ENCODE results near the gene DLGAP4. TPM values are rescaled to one million over a fixed set of nuclear protein-coding genes. Genes with fewer than 3 reads are reported as not detected.

The DLGAP4 gene
- total and polyA plus RNA-seq, 2 of the 13 experiments (the other 11 are each of a cell fraction or from before 2014, with no cell fraction given): 15.2 to 26.7 TPM

DNA sequence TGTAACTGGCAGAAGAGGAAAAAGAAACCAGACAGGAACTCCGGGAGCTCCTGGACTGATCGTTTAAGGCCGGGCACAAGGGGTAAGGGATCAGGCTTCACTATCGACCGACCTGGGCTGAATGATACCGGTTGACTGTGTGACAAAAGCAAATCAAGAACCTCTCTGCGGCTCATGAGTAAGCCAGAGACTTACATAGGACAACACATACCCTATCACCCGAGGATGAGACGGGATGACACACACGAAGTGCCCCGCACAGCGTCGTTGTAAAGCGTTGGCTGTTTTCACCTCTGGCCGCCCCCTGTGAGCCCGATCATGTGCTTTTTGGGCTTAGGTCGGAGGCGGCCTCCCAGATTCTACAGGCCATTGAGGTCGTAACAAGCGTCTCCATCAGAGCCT lies 266.6 kb downstream of the DLGAP4 start (continued):
- TF ChIP-seq, protein P1, sequence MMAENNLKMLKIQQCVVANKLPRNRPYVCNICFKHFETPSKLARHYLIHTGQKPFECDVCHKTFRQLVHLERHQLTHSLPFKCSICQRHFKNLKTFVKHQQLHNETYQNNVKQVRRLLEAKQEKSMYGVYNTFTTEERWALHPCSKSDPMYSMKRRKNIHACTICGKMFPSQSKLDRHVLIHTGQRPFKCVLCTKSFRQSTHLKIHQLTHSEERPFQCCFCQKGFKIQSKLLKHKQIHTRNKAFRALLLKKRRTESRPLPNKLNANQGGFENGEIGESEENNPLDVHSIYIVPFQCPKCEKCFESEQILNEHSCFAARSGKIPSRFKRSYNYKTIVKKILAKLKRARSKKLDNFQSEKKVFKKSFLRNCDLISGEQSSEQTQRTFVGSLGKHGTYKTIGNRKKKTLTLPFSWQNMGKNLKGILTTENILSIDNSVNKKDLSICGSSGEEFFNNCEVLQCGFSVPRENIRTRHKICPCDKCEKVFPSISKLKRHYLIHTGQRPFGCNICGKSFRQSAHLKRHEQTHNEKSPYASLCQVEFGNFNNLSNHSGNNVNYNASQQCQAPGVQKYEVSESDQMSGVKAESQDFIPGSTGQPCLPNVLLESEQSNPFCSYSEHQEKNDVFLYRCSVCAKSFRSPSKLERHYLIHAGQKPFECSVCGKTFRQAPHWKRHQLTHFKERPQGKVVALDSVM (CRISPR knock-in tag; IDR thresholded peaks at IDR 0.05): no peak
- no peak for TF ChIP-seq SPEN (CRISPR knock-in tag; IDR thresholded peaks at IDR 0.05; ENCODE audit: low read depth)
- TF ChIP-seq, protein P2, sequence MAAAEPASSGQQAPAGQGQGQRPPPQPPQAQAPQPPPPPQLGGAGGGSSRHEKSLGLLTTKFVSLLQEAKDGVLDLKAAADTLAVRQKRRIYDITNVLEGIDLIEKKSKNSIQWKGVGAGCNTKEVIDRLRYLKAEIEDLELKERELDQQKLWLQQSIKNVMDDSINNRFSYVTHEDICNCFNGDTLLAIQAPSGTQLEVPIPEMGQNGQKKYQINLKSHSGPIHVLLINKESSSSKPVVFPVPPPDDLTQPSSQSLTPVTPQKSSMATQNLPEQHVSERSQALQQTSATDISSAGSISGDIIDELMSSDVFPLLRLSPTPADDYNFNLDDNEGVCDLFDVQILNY (CRISPR knock-in tag; conservative IDR thresholded peaks at IDR 0.05): no peak
- TF ChIP-seq, protein P3, sequence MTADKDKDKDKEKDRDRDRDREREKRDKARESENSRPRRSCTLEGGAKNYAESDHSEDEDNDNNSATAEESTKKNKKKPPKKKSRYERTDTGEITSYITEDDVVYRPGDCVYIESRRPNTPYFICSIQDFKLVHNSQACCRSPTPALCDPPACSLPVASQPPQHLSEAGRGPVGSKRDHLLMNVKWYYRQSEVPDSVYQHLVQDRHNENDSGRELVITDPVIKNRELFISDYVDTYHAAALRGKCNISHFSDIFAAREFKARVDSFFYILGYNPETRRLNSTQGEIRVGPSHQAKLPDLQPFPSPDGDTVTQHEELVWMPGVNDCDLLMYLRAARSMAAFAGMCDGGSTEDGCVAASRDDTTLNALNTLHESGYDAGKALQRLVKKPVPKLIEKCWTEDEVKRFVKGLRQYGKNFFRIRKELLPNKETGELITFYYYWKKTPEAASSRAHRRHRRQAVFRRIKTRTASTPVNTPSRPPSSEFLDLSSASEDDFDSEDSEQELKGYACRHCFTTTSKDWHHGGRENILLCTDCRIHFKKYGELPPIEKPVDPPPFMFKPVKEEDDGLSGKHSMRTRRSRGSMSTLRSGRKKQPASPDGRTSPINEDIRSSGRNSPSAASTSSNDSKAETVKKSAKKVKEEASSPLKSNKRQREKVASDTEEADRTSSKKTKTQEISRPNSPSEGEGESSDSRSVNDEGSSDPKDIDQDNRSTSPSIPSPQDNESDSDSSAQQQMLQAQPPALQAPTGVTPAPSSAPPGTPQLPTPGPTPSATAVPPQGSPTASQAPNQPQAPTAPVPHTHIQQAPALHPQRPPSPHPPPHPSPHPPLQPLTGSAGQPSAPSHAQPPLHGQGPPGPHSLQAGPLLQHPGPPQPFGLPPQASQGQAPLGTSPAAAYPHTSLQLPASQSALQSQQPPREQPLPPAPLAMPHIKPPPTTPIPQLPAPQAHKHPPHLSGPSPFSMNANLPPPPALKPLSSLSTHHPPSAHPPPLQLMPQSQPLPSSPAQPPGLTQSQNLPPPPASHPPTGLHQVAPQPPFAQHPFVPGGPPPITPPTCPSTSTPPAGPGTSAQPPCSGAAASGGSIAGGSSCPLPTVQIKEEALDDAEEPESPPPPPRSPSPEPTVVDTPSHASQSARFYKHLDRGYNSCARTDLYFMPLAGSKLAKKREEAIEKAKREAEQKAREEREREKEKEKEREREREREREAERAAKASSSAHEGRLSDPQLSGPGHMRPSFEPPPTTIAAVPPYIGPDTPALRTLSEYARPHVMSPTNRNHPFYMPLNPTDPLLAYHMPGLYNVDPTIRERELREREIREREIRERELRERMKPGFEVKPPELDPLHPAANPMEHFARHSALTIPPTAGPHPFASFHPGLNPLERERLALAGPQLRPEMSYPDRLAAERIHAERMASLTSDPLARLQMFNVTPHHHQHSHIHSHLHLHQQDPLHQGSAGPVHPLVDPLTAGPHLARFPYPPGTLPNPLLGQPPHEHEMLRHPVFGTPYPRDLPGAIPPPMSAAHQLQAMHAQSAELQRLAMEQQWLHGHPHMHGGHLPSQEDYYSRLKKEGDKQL (CRISPR knock-in tag; IDR thresholded peaks at IDR 0.05; ENCODE audit: low read depth): no peak
- TF ChIP-seq, protein P4, sequence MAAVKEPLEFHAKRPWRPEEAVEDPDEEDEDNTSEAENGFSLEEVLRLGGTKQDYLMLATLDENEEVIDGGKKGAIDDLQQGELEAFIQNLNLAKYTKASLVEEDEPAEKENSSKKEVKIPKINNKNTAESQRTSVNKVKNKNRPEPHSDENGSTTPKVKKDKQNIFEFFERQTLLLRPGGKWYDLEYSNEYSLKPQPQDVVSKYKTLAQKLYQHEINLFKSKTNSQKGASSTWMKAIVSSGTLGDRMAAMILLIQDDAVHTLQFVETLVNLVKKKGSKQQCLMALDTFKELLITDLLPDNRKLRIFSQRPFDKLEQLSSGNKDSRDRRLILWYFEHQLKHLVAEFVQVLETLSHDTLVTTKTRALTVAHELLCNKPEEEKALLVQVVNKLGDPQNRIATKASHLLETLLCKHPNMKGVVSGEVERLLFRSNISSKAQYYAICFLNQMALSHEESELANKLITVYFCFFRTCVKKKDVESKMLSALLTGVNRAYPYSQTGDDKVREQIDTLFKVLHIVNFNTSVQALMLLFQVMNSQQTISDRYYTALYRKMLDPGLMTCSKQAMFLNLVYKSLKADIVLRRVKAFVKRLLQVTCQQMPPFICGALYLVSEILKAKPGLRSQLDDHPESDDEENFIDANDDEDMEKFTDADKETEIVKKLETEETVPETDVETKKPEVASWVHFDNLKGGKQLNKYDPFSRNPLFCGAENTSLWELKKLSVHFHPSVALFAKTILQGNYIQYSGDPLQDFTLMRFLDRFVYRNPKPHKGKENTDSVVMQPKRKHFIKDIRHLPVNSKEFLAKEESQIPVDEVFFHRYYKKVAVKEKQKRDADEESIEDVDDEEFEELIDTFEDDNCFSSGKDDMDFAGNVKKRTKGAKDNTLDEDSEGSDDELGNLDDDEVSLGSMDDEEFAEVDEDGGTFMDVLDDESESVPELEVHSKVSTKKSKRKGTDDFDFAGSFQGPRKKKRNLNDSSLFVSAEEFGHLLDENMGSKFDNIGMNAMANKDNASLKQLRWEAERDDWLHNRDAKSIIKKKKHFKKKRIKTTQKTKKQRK (IDR thresholded peaks at IDR 0.05; ENCODE audit: low read length): no peak
- TF ChIP-seq RORA (CRISPR knock-in tag; IDR thresholded peaks at IDR 0.05): no peak; the same call in 1 of the 2 replicates
- no peak for TF ChIP-seq ZSCAN29 (CRISPR knock-in tag; conservative IDR thresholded peaks at IDR 0.05)
- no peak for TF ChIP-seq ZNF430 (CRISPR knock-in tag; IDR thresholded peaks at IDR 0.05)
- TF ChIP-seq ADNP (CRISPR knock-in tag; IDR thresholded peaks at IDR 0.05): no peak
- peak; percentile 69 for TF ChIP-seq ZNF768 (CRISPR knock-in tag; IDR thresholded peaks at IDR 0.05)
- TF ChIP-seq ZBTB21 (CRISPR knock-in tag; IDR thresholded peaks at IDR 0.05): no peak
- no peak for TF ChIP-seq KDM4B (CRISPR knock-in tag; IDR thresholded peaks at IDR 0.05)
- peak; percentile 70; the same call in 1 of the 2 replicates for TF ChIP-seq ZNF432 (CRISPR knock-in tag; IDR thresholded peaks at IDR 0.05; ENCODE audit: borderline replicate concordance)
- TF ChIP-seq ZNF317 (CRISPR knock-in tag; IDR thresholded peaks at IDR 0.05): no peak
- TF ChIP-seq ZMYM2 (CRISPR knock-in tag; IDR thresholded peaks at IDR 0.05): no peak

Measured in HepG2 (cell line).